ENCODE data around the gene TMCC1. TPM values are rescaled to one million over a fixed set of nuclear protein-coding genes. Genes with fewer than 3 reads are reported as not detected.
A peak's percentile ranks its signal among the peaks of the same experiment; 100 is the strongest.
"Not testable (repeated sequence)": the region's sequence is repeated elsewhere in the genome, so short reads cannot be mapped to it uniquely, and the experiment has no call there.

Gene TMCC1
- 12.1 and 12.4 TPM in 2 replicates for total RNA-seq

GRCh38 chr3:129893581-129894070, at the start of gene TMCC1:
TSS of gene TMCC1 (minus strand) at chr3:129893711.
- peak; percentile 33 for DNase-seq (ENCODE audit: low read depth, low spot score)

- no peak for DNase-seq (ENCODE audit: low read depth, low spot score)
Observed at GRCh38 chr3:129943020-129943419, 49.5 kb upstream of the TMCC1 start.

GRCh38 chr3:129942296-129942695, 48.8 kb upstream of the TMCC1 start:
- DNase-seq (ENCODE audit: low read depth, low spot score), result peak; percentile 8

- no peak for DNase-seq (ENCODE audit: low read depth, low spot score)
Observed at GRCh38 chr3:129940086-129940485, 46.6 kb upstream of the TMCC1 start.

- no peak for DNase-seq (ENCODE audit: low read depth, low spot score)
Observed at GRCh38 chr3:129938140-129938930, 44.8 kb upstream of the TMCC1 start.

- DNase-seq (ENCODE audit: low read depth, low spot score), result no peak
Observed at GRCh38 chr3:129937717-129938116, 44.2 kb upstream of the TMCC1 start.

- DNase-seq (ENCODE audit: low read depth, low spot score), result peak; percentile 11
Observed at GRCh38 chr3:129936757-129937156, 43.2 kb upstream of the TMCC1 start.

GRCh38 chr3:129934234-129935123, 41.0 kb upstream of the TMCC1 start:
- DNase-seq (ENCODE audit: low read depth, low spot score), result no peak

GRCh38 chr3:129933471-129933870, 40.0 kb upstream of the TMCC1 start:
- no peak for DNase-seq (ENCODE audit: low read depth, low spot score)

- no peak for DNase-seq (ENCODE audit: low read depth, low spot score)
Observed at GRCh38 chr3:129929383-129929782, 35.9 kb upstream of the TMCC1 start.

- no peak for DNase-seq (ENCODE audit: low read depth, low spot score)
Observed at GRCh38 chr3:129927072-129927471, 33.6 kb upstream of the TMCC1 start.

GRCh38 chr3:129919806-129920205, 26.3 kb upstream of the TMCC1 start:
- DNase-seq (ENCODE audit: low read depth, low spot score), result no peak

GRCh38 chr3:129919357-129919756, 25.8 kb upstream of the TMCC1 start:
- no peak for DNase-seq (ENCODE audit: low read depth, low spot score)

GRCh38 chr3:129918461-129918860, 24.9 kb upstream of the TMCC1 start:
- no peak for DNase-seq (ENCODE audit: low read depth, low spot score)

- no peak for DNase-seq (ENCODE audit: low read depth, low spot score)
Observed at GRCh38 chr3:129917423-129918007, 24.0 kb upstream of the TMCC1 start.

- DNase-seq (ENCODE audit: low read depth, low spot score), result no peak
Observed at GRCh38 chr3:129913618-129914017, 20.1 kb upstream of the TMCC1 start.

GRCh38 chr3:129911261-129911861, 17.9 kb upstream of the TMCC1 start:
- DNase-seq (ENCODE audit: low read depth, low spot score), result peak; percentile 71

- not testable (repeated sequence) for DNase-seq (ENCODE audit: low read depth, low spot score)
Observed at GRCh38 chr3:129909235-129909634, 15.7 kb upstream of the TMCC1 start.

GRCh38 chr3:129908417-129908816, 14.9 kb upstream of the TMCC1 start:
- no peak for DNase-seq (ENCODE audit: low read depth, low spot score)

- not testable (repeated sequence) for DNase-seq (ENCODE audit: low read depth, low spot score)
Observed at GRCh38 chr3:129901272-129901671, 7.8 kb upstream of the TMCC1 start.

- DNase-seq (ENCODE audit: low read depth, low spot score), result no peak
Observed at GRCh38 chr3:129897026-129897425, 3.5 kb upstream of the TMCC1 start.
